Measurements from ENCODE around the gene BTRC.

The BTRC gene

GRCh38 chr10:101485207-101485606 is 131.2 kb downstream of the BTRC start:
- DNase-seq (ENCODE audit: low read depth), result no peak

- no peak for DNase-seq (ENCODE audit: low read depth)
Measured at GRCh38 chr10:101485681-101486554, 132.0 kb downstream of the BTRC start.

- DNase-seq (ENCODE audit: low read depth), result no peak
Measured at GRCh38 chr10:101487399-101487798, 133.4 kb downstream of the BTRC start.

DNA sequence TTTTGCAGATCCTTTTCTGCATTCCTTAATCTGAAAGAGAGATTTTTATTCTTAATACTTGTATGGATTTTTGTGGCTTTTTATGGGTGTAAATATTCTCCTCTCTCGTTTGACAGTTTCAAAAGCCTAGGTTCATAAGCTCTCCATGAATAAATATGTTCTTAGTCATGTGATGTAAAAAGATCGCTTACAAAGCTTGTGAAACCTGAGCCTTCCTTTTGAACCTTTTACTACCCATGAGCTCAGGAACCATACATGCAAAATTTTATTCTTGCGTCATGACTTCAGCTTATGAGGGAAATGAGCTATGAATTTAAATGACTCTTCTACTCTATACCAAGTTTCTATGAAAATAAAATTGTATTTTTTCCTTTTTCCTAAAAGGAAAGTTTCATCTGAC is 135.4 kb downstream of the BTRC start:
- peak; percentile 8 for DNase-seq (ENCODE audit: low read depth)

DNA sequence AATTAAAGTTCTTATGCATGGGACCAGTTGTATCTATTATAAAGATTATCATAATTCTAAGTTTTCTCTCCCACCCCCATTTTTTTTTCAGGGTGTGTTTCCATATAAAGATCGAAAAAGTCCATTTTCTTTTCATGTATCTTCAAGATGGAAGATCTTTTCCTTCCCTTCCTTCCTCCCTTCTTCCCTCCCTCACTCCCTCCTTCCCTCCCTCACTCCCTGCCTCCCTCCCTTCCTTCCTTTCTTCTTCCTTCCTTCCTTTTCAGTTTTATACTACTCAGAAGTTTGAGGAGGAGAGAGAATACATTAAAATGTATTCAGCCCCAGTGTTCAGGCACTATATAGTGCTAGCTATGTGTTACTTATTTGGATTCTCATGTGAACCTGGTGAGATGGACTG is 136.1 kb downstream of the BTRC start:
- no peak for DNase-seq (ENCODE audit: low read depth)

- no peak for DNase-seq (ENCODE audit: low read depth)
Measured at GRCh38 chr10:101492205-101492604, 138.2 kb downstream of the BTRC start.

- DNase-seq (ENCODE audit: low read depth), result no peak
Measured at GRCh38 chr10:101492814-101493213, 138.8 kb downstream of the BTRC start.

- no peak for DNase-seq (ENCODE audit: low read depth)
Measured at GRCh38 chr10:101493249-101493648, 139.3 kb downstream of the BTRC start.

GRCh38 chr10:101493782-101494281 is 139.9 kb downstream of the BTRC start:
- no peak for DNase-seq (ENCODE audit: low read depth)

- DNase-seq (ENCODE audit: low read depth), result no peak
Measured at GRCh38 chr10:101494650-101495049, 140.7 kb downstream of the BTRC start.

DNA sequence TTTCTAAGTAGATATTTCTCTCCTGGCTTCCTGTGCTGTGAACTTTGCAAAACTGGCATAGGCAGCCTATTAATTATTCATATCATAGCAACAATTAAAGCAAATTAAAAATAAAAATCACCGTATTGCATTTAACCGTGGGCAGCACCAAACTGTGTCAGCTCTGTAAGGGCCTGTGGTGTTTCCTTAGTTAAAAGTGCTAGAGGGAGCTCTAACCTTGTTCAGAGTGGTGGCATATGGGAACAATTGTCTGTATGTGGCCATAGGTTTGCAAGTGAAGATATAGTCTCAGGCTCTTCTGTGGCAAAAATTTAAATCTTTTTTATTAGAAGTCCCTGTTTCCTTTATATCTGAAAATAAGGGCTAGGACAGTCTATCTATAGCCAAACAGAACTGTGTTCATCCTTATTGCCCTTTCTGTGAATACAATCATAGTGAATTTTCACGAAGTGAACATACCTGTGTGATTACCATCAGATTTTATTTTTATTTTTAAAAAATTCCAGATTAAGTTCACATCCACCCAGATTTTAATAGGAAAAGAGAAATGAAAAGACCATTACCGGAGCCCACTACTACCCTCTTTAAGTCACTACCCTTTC is 141.5 kb downstream of the BTRC start:
- DNase-seq (ENCODE audit: low read depth), result no peak

- no peak for DNase-seq (ENCODE audit: low read depth)
Measured at GRCh38 chr10:101504438-101504837, 150.5 kb downstream of the BTRC start.

DNA sequence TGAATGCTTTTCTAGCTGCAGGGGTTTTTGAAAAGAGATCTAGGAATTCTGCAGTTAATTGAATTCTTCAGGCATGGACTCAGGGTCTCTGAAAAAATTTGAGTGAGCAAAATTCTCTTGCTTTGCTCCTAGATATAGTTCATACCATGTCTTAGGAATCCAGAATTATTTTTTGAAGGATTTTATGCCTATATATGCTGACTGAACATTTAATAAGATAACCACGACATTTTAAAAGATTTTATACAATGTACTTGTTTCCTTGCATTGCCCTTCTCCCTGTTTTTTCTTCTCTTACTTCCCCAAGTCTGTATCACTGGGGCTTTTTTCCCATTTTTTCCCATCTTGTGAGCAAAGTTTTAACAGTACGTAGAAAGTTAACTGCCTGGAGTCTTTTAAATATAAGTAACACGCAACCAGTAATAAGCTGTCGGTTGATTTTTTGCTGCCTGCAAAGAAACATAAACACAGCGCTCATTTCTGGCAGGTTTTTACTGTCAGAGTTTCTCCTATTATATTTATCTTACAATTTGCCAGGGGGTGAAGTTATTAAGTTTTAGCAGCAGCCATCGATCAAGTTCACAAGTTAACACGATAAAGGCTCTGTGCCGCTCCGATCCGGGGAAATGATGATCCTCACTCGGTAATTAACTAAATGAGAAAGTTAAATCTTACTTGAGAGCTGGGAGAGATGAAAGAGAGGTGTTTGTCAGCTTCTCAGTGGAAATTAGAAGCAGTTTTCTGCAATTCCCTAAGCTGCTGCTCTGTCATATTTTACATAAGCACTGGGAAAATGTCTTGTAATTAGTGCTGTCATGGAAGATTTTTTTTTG is 153.1 kb downstream of the BTRC start:
- DNase-seq (ENCODE audit: low read depth), result no peak

- DNase-seq (ENCODE audit: low read depth), result no peak
Measured at GRCh38 chr10:101507828-101508227, 153.9 kb downstream of the BTRC start.

- no peak for DNase-seq (ENCODE audit: low read depth)
Measured at GRCh38 chr10:101511938-101512337, 158.0 kb downstream of the BTRC start.

DNA sequence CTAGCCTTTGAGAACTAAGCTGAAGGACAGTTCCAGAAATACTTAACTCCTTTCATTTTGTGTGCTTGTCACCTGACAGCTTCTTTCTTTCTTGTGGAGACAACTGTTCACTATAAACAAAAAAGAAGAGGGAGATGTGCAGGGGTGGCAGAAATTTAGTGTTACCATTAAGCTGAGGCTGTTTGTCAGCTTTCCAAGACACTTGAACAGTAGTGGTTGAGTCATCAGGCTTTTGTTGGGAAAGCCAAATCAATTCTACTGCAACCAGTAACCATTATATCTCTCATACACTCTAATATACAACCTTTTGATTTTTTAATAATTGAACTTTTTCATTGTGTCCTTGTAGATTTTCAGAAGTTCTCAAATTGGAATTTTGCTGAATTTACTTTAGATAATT is 158.8 kb downstream of the BTRC start:
- no peak for DNase-seq (ENCODE audit: low read depth)

GRCh38 chr10:101513733-101514132 is 159.8 kb downstream of the BTRC start:
- no peak for DNase-seq (ENCODE audit: low read depth)

DNA sequence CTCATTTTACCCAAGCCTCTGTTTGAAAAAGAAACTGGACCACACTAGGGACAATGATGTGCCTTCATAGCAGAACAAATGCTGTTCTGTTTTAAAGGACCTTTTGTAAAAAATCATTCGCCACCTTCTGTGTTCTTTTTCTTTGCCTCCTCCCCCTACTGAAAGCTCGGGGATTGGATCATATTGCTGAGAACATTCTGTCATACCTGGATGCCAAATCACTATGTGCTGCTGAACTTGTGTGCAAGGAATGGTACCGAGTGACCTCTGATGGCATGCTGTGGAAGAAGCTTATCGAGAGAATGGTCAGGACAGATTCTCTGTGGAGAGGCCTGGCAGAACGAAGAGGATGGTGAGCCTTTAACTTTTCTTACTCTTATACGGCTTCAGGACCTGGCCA is 171.9 kb downstream of the BTRC start:
- no peak for DNase-seq (ENCODE audit: low read depth)

DNA sequence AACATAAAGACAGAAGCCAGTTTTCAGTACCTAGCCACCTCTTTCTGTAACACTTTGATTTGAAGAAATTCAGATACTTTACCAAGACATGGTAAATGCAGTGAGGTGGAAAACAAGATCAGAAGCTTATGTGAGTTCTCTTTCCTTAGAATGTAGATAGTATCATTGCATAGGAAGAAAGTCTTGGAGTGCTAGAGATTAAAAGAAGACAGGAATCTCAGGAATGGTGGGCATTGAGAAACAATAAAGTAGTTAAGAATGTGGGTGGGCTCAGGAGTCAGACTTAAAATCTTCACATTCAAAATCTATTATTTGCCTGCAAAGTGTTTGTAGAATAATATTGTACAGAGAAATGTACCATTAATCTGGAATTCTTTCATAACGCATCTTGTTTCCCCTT is 175.2 kb downstream of the BTRC start:
- no peak for DNase-seq (ENCODE audit: low read depth)

- DNase-seq (ENCODE audit: low read depth), result no peak
Measured at GRCh38 chr10:101529725-101530553, 176.0 kb downstream of the BTRC start.

- DNase-seq (ENCODE audit: low read depth), result no peak
Measured at GRCh38 chr10:101535949-101536348, 182.0 kb downstream of the BTRC start.

DNA sequence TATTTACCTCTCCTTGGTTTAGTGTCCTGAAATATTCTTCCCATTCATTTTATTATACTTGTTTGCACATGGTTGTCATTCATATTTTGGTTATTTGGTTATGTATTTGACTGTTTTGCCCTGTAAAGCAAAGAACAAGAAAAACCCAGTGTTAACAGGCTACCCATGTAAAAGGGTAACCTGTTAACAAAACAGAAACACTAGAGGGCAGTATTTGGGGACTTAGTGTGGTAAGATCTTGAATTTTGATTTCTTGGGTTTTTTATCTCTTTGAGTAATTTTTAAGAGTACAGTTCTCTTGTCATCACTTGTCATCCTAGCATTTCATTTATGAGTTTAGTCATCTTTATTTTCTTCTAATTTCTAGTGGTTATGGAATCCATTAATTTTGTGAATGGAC is 182.8 kb downstream of the BTRC start:
- DNase-seq (ENCODE audit: low read depth), result peak; percentile 1

Data from fibroblast of the conjunctiva (primary cell).